DND-41 (cell line): Measurements from ENCODE around the gene WFDC9.
"Not testable (repeated sequence)": the region's sequence is repeated elsewhere in the genome, so short reads cannot be mapped to it uniquely, and the experiment has no call there.

Experiments used
- ATAC-seq: fragments of 200-7000 bp; cut with Tn5 transposase; 3 replicates; pipeline ENCODE4 v1.9.1; 2021; ENCODE audit warnings: low read depth; ENCODE audit not compliant: insufficient read depth
- DNase-seq: peaks from one replicate; pipeline ENCODE4 v3.0.0-alpha.2; 2020
- H2AFZ ChIP-seq: 2 replicates; pipeline ENCODE4 v1.6.0; 2012; ENCODE audit warnings: low read depth, low read length
- H3K27ac ChIP-seq: 2 replicates; pipeline ENCODE4 v1.5.1; 2012; ENCODE audit warnings: low read length, inconsistent platforms
- H3K27me3 ChIP-seq: fragments of 200-600 bp; sonication (generic); 2 replicates; pipeline ENCODE4 v1.6.0; 2012; ENCODE audit warnings: low read length, mild to moderate bottlenecking, inconsistent platforms; ENCODE audit not compliant: insufficient read depth, poor library complexity
- H3K36me3 ChIP-seq: 2 replicates; pipeline ENCODE4 v1.5.1; 2012; ENCODE audit warnings: low read length, inconsistent platforms; ENCODE audit not compliant: insufficient read depth
- H3K4me1 ChIP-seq: 2 replicates; pipeline ENCODE4 v1.5.1; 2012; ENCODE audit warnings: mild to moderate bottlenecking, low read length; ENCODE audit not compliant: insufficient read depth
- H3K4me2 ChIP-seq: 2 replicates; pipeline ENCODE4 v1.6.0; 2012; ENCODE audit warnings: mild to moderate bottlenecking, moderate library complexity, low read length, inconsistent platforms; ENCODE audit not compliant: insufficient read depth
- H3K4me3 ChIP-seq, 2 experiments: fragments of 200-600 bp in 1 of 2; shearing (Covaris generic) in 1 of 2; 2 replicates each; pipeline ENCODE4 v1.5.1; 2012 to 2016; ENCODE audit warnings: inconsistent platforms in 2 of 2, low read length in 2 of 2, mild to moderate bottlenecking in 2 of 2, low read depth in 1 of 2, moderate library complexity in 1 of 2
- H3K79me2 ChIP-seq: 2 replicates; pipeline ENCODE4 v1.6.0; 2012; ENCODE audit warnings: low read length, inconsistent platforms; ENCODE audit not compliant: insufficient read depth
- H3K9ac ChIP-seq: 2 replicates; pipeline ENCODE4 v1.6.0; 2012; ENCODE audit warnings: low read depth, mild to moderate bottlenecking, inconsistent platforms, low read length, moderate library complexity
- H3K9me3 ChIP-seq: 2 replicates; pipeline ENCODE4 v1.5.1; 2012; ENCODE audit warnings: low read length, moderate library complexity, mild to moderate bottlenecking, inconsistent platforms; ENCODE audit not compliant: insufficient read depth, severe bottlenecking
- H4K20me1 ChIP-seq: 2 replicates; pipeline ENCODE4 v1.6.0; 2012; ENCODE audit warnings: low read length; ENCODE audit not compliant: insufficient read depth
- EZH2 ChIP-seq: IDR thresholded peaks from 3 replicates; pipeline ENCODE4 v1.6.1; 2012; ENCODE audit warnings: borderline replicate concordance, low read depth, mild to moderate bottlenecking, moderate library complexity, low read length, inconsistent platforms; ENCODE audit not compliant: severe bottlenecking
- TF ChIP-seq, protein P1 (sequence below): IDR thresholded peaks from 2 replicates; pipeline ENCODE4 v1.5.1; 2012; ENCODE audit warnings: borderline replicate concordance, low read length, moderate library complexity, mild to moderate bottlenecking; ENCODE audit not compliant: poor library complexity, severe bottlenecking; ENCODE audit errors: extremely low read depth

Gene WFDC9

GRCh38 chr20:45575931-45576330 is 55.2 kb downstream of the WFDC9 start:
- Histone ChIP-seq H3K4me3 (no peak overlapping the region), H3K27me3 (peaks cover 24% of the 10 kb centered on the region), H3K9me3 (no peaks in the 10 kb centered on the region), H3K27ac (no peak overlapping the region), H3K9ac (no peak overlapping the region), H3K4me2 (no peak overlapping the region), H3K4me1 (no peaks in the 10 kb centered on the region), H3K79me2 (no peaks in the 10 kb centered on the region), H2AFZ (no peak overlapping the region), H3K36me3 (no peaks in the 10 kb centered on the region), H4K20me1 (no peaks in the 10 kb centered on the region)
- TF ChIP-seq, protein P1, sequence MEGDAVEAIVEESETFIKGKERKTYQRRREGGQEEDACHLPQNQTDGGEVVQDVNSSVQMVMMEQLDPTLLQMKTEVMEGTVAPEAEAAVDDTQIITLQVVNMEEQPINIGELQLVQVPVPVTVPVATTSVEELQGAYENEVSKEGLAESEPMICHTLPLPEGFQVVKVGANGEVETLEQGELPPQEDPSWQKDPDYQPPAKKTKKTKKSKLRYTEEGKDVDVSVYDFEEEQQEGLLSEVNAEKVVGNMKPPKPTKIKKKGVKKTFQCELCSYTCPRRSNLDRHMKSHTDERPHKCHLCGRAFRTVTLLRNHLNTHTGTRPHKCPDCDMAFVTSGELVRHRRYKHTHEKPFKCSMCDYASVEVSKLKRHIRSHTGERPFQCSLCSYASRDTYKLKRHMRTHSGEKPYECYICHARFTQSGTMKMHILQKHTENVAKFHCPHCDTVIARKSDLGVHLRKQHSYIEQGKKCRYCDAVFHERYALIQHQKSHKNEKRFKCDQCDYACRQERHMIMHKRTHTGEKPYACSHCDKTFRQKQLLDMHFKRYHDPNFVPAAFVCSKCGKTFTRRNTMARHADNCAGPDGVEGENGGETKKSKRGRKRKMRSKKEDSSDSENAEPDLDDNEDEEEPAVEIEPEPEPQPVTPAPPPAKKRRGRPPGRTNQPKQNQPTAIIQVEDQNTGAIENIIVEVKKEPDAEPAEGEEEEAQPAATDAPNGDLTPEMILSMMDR: no peak
- no peak for TF ChIP-seq EZH2
- ATAC-seq: no peak
- DNase-seq: no peak

DNA sequence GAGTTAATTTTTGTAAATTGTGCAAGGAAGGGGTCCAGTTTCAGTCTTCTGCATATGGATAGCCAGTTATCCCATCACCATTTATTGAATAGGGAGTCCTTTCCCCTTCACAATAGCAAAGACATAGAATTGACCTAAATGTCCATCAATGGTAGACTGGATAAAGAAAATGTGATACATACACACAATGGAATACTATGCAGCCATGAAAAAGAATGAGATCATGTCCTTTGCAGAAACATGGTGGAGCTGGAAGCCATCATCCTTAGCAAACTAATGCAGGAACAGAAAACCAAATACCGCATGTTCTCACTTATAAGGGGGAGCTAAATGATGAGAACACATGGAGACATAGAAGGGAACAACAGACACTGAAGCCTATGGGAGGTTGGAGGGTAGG is 61.4 kb downstream of the WFDC9 start:
- not testable (repeated sequence) for H3K79me2 ChIP-seq, H3K27ac ChIP-seq, ATAC-seq, H2AFZ ChIP-seq, H3K4me2 ChIP-seq, H3K9me3 ChIP-seq, H3K9ac ChIP-seq, H3K36me3 ChIP-seq, DNase-seq, H3K4me1 ChIP-seq, H4K20me1 ChIP-seq, H3K4me3 ChIP-seq
- peaks cover 26% of the 10 kb centered on the region for H3K27me3 ChIP-seq

- TF ChIP-seq, protein P1: no peak
- no peak for TF ChIP-seq EZH2
- DNase-seq (no peak), ATAC-seq (no peak)
- H3K4me3 ChIP-seq: no peak overlapping the region
- H2AFZ ChIP-seq: no peak overlapping the region
- H3K4me1 ChIP-seq: no peaks in the 10 kb centered on the region
- H3K27ac ChIP-seq: no peak overlapping the region
- no peak overlapping the region for H3K9ac ChIP-seq
- H3K9me3 ChIP-seq: no peaks in the 10 kb centered on the region
- no peaks in the 10 kb centered on the region for H3K36me3 ChIP-seq
- H4K20me1 ChIP-seq: no peaks in the 10 kb centered on the region
- no peaks in the 10 kb centered on the region for H3K79me2 ChIP-seq
- peaks cover 21% of the 10 kb centered on the region for H3K27me3 ChIP-seq
- H3K4me2 ChIP-seq: no peak overlapping the region
These were observed 66.3 kb downstream of the WFDC9 start for GRCh38 chr20:45564760-45565276.
